Activated naive CD4-positive, alpha-beta T cell treated with anti-CD3 and anti-CD28 coated beads, Interleukin-2, amount 10 ng/mL, durations not matched to agents 7 days and 5 days (primary cell): ENCODE results near the gene PDGFC.
"Not testable (repeated sequence)": the region's sequence is repeated elsewhere in the genome, so short reads cannot be mapped to it uniquely, and the experiment has no call there.

Experiments used
- CTCF ChIA-PET: fragments of 350-600 bp; sonication (Branson Sonifier 250); formaldehyde crosslinking; loops from one replicate; lab custom pipeline; 2021; ENCODE audit warnings: antibody characterized with exemption; lab: Charles Lee
- DNase-seq: peaks from one replicate; pipeline ENCODE4 v3.0.0-alpha.2; 2020
- H3K27ac Mint-ChIP-seq: one replicate; pipeline ENCODE4 v1.8.0; 2021; ENCODE audit warnings: mild to moderate bottlenecking, moderate library complexity, mixed read lengths
- H3K27me3 Mint-ChIP-seq: one replicate; pipeline ENCODE4 v1.8.0; 2021; ENCODE audit warnings: mild to moderate bottlenecking, mixed read lengths
- H3K36me3 Mint-ChIP-seq: one replicate; pipeline ENCODE4 v1.8.0; 2021; ENCODE audit warnings: mixed read lengths
- H3K4me1 Mint-ChIP-seq: one replicate; pipeline ENCODE4 v1.8.0; 2021; ENCODE audit warnings: mixed read lengths
- H3K4me3 Mint-ChIP-seq: one replicate; pipeline ENCODE4 v1.8.0; 2021; ENCODE audit warnings: mild to moderate bottlenecking, moderate library complexity, mixed read lengths
- H3K9me3 Mint-ChIP-seq: one replicate; pipeline ENCODE4 v1.8.0; 2021; ENCODE audit warnings: mixed read lengths

The PDGFC gene

DNA sequence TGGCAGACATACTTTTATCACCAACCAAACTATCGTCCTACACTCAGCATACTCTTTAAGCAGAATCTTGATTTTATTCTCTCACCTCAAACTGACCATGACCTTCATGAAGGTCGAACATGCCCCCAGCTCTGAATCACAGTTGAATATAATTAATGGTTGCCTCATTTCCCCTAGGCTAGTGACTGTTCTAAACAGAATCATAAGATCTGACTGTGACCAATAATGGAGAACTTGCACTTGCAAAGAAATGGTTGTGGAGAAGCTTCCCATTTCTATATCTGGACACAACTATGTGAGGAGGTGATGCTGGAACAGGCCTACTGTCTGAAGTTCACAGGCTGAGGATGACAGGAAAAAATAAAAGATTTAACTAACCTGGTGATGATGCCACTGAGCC, 85.1 kb downstream of the PDGFC start:
- CTCF ChIA-PET: no interaction called here
- no peaks in the 10 kb centered on the region for H3K36me3 Mint-ChIP-seq

DNA sequence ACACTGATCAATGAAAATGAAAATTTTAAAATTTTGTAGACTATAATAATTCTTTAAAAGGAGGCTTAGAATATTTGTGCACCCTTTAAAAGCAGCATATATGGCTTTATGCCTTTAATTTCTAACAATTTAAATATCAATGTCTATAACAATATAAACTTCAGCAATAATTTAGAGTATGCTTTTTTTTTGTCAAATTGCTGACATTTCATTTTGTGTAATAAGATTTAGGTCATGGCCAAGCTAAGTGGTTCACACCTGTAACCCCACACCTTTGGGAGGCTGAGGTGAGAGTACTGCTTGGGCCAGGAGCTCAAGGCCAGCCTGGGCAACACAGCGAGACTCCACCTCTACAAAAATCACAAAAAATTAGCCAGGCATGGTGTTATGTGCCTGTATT, 86.2 kb downstream of the PDGFC start:
- no peaks in the 10 kb centered on the region for H3K36me3 Mint-ChIP-seq
- no peaks in the 10 kb centered on the region for H3K4me1 Mint-ChIP-seq
- H3K4me3 Mint-ChIP-seq: no peak overlapping the region
- H3K27me3 Mint-ChIP-seq: no peaks in the 10 kb centered on the region
- CTCF ChIA-PET: no interaction called here
- no peak overlapping the region for H3K27ac Mint-ChIP-seq
- DNase-seq: no peak
- H3K9me3 Mint-ChIP-seq: peaks cover 3% of the 10 kb centered on the region

More for the DNA sequence above, 85.1 kb downstream of the PDGFC start:
- Mint-ChIP-seq H3K9me3 (peaks cover 3% of the 10 kb centered on the region), H3K4me3 (no peak overlapping the region), H3K4me1 (no peaks in the 10 kb centered on the region), H3K27ac (no peak overlapping the region), H3K27me3 (no peaks in the 10 kb centered on the region)
- DNase-seq: no peak

DNA sequence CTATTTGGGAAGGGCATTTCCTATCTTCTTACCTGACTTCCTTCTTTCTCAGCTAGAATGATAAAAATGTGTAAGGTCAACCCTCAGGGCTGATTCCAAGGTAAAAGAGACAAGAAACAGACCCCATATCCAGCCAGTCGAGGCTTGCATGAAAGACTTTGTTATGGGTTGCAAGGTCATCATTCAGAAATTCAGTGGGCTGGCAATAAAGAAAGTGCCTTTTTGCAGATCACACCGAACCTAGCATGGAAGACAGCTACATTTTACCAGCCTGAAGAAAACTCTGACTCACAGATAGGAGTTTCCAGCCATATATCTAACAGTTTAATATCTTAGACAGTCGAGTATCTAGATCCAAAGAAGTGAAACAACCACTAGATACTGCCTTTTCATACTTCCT, 87.4 kb downstream of the PDGFC start:
- CTCF ChIA-PET: no interaction called here
- Mint-ChIP-seq H3K27me3 (no peaks in the 10 kb centered on the region), H3K27ac (no peak overlapping the region), H3K9me3 (peaks cover 3% of the 10 kb centered on the region), H3K36me3 (no peaks in the 10 kb centered on the region), H3K4me1 (no peaks in the 10 kb centered on the region), H3K4me3 (no peak overlapping the region)
- no peak for DNase-seq

DNA sequence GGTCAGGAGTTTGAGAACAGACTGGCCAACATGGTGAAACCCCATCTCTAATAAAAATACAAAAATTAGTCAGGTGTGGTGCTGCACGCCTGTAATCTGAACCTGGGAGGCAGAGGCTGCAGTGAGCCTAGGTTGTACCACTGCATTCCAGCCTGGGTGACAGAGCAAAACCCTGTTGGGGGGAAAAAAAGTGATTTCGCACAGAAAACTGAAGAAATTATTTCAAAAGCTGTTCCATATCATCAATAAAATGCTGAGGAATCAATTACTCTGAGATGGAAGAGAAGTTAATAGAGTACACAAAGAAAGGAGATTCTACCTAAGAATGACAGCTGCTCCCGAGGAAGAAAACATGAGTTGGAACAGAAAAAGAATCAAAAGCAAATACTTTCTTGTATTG, 95.9 kb downstream of the PDGFC start:
- no peak for DNase-seq
- Mint-ChIP-seq H3K4me1 (no peaks in the 10 kb centered on the region), H3K4me3 (no peak overlapping the region), H3K9me3 (no peaks in the 10 kb centered on the region), H3K27ac (no peak overlapping the region), H3K36me3 (no peaks in the 10 kb centered on the region), H3K27me3 (no peaks in the 10 kb centered on the region)
- CTCF ChIA-PET: interaction anchor here (0.6 kb wide), 1 partner anchor 328 kb away, joined by 3 read pairs; no protein-coding TSS in a partner anchor

DNA sequence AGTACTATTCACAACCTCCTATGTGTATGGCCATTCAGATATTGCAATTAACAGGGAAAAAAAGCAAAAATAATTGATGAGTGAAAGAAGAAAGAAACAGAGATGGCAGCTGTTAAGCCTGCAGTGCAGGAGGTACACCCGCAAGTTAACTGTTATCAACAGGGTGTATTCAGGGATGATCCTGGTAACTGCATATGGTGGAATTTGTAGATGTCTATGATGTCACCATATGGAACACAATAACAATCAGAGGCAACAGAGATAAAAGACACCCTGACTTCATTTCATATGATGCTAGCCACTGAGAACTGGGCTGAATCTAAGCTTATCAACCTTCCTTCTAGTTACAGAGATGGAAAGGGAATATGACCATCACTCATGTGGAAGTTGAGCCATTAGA, 96.5 kb downstream of the PDGFC start:
- no peak overlapping the region for H3K4me3 Mint-ChIP-seq
- CTCF ChIA-PET: no interaction called here
- H3K27me3 Mint-ChIP-seq: no peaks in the 10 kb centered on the region

DNA sequence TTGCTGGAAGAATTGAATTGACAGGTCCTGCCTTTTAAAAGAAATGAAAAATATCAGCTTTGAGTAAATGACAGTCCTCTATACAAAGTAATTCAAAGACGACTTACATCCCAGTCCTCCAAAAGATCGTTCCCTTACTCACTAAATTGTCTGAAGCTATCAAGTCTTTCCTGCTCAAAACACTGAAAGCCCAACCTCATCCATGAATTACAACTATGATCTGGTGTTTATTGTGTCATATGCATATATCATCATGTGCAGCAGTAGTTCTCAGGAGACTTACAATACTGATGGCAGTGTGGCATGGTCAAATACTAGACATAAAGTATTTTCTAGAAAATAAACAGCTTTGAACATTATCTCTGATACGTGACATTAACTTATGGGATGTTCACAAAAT, 97.8 kb downstream of the PDGFC start:
- Mint-ChIP-seq H3K27me3 (no peaks in the 10 kb centered on the region), H3K27ac (no peak overlapping the region), H3K36me3 (no peaks in the 10 kb centered on the region), H3K4me1 (no peaks in the 10 kb centered on the region), H3K9me3 (no peaks in the 10 kb centered on the region), H3K4me3 (no peak overlapping the region)
- no peak for DNase-seq
- CTCF ChIA-PET: no interaction called here

More for the DNA sequence above, 96.5 kb downstream of the PDGFC start:
- no peak overlapping the region for H3K27ac Mint-ChIP-seq
- DNase-seq: no peak
- no peaks in the 10 kb centered on the region for H3K36me3 Mint-ChIP-seq
- H3K4me1 Mint-ChIP-seq: no peaks in the 10 kb centered on the region
- H3K9me3 Mint-ChIP-seq: no peaks in the 10 kb centered on the region

DNA sequence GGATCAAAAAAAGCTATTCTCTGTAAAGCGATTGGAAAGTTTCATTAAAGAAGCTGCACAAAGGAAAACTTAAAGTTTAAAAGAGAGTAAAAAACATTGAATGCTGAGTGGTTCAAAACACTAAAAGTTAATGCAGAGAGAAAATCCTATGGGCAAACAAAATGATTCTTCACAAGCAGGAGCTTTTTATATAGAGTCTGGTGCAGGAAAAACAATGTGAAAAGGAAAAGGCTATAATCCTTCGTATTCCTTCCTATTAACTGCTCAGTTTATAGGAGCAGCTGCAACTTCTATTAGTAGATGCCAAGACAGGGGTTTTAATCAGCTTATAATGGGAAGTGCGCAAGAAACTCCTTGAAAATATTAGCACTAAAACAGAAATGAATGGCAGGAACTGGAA, 100.7 kb downstream of the PDGFC start:
- no peak overlapping the region for H3K4me3 Mint-ChIP-seq
- DNase-seq: no peak
- no peak overlapping the region for H3K27ac Mint-ChIP-seq
- H3K9me3 Mint-ChIP-seq: no peaks in the 10 kb centered on the region
- H3K36me3 Mint-ChIP-seq: no peaks in the 10 kb centered on the region
- CTCF ChIA-PET: no interaction called here
- no peaks in the 10 kb centered on the region for H3K4me1 Mint-ChIP-seq
- no peaks in the 10 kb centered on the region for H3K27me3 Mint-ChIP-seq

DNA sequence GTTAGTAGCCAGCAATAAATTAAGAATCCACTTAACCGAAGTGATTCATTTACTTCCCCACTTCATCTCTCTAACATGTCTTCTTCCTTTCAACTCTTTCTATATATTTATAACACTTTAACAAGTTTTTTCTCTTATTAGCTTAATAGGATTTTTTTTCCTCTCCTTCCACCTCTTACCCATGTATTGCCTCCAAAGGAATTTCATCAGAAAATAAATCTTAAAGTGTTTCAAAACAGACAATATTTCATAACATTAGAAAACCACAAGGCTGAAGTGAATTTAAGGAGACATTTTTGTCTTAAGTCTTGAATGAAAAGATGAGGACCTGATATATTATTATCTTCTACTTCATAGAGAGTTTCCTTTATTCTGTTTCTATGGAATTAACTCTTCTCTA, 101.5 kb downstream of the PDGFC start:
- CTCF ChIA-PET: no interaction called here
- no peak overlapping the region for H3K4me3 Mint-ChIP-seq
- H3K9me3 Mint-ChIP-seq: no peaks in the 10 kb centered on the region
- no peaks in the 10 kb centered on the region for H3K36me3 Mint-ChIP-seq
- H3K4me1 Mint-ChIP-seq: no peaks in the 10 kb centered on the region
- no peak overlapping the region for H3K27ac Mint-ChIP-seq
- no peaks in the 10 kb centered on the region for H3K27me3 Mint-ChIP-seq
- DNase-seq: no peak

DNA sequence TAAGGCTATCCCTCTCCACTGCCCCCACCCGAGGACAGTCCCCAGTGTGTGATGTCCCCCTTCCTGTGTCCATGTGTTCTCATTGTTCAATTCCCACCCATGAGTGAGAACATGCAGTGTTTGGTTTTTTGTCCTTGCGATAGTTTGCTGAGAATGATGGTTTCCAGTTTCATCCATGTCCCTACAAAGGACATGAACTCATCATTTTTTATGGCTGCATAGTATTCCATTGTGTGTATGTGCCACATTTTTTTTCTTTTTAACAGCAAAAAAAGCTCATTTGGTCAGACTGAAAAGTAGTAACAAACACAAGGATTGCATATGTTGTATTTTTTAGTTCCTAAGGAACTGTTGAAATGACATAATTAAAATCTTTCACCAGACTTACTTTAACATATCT, 105.5 kb downstream of the PDGFC start:
- H3K9me3 Mint-ChIP-seq, H3K36me3 Mint-ChIP-seq, DNase-seq, H3K27ac Mint-ChIP-seq, CTCF ChIA-PET, H3K4me1 Mint-ChIP-seq, H3K4me3 Mint-ChIP-seq, H3K27me3 Mint-ChIP-seq: not testable (repeated sequence)

DNA sequence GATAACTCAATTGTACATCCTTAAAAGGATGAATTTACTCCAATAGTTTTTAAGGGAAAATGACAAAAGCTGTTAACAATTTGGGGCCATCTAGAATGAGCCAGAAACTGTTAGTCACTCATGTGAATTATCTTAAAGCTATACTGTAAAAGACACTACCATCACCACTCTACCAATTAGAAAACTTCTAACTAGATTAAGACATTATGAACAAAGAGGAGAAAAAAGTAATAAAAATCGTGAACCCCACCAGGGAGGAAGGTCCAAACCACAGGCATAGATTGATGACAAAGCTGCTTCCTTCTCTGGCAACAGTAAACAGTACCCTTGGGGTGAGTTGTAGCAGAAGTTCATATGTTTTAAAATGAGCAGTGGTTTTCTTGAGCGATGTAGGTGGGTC, 106.1 kb downstream of the PDGFC start:
- no peak overlapping the region for H3K27ac Mint-ChIP-seq
- H3K27me3 Mint-ChIP-seq: no peaks in the 10 kb centered on the region
- no peaks in the 10 kb centered on the region for H3K9me3 Mint-ChIP-seq
- no peak for DNase-seq
- CTCF ChIA-PET: no interaction called here
- no peak overlapping the region for H3K4me3 Mint-ChIP-seq
- no peaks in the 10 kb centered on the region for H3K36me3 Mint-ChIP-seq
- no peaks in the 10 kb centered on the region for H3K4me1 Mint-ChIP-seq

DNA sequence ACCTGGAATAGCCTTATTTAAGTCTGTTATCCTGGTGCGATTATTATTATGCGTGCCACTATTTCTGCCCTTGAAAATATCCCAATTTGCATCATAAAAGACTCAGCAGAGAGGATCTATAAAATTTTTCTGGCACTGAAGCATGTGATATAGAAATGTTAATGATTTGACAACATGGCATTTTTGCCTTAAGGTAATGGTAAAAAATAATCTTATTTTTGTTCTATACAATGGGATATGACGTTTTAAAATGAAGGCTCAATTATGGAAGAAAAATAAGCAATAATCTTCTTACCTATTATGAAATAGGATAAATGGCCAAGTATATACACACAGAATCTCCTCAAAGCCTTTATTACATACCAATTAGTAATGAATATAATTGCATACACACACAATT, 113.5 kb downstream of the PDGFC start:
- CTCF ChIA-PET: no interaction called here
- H3K4me1 Mint-ChIP-seq: no peaks in the 10 kb centered on the region
- no peak overlapping the region for H3K27ac Mint-ChIP-seq
- H3K4me3 Mint-ChIP-seq: no peak overlapping the region
- no peaks in the 10 kb centered on the region for H3K27me3 Mint-ChIP-seq
- no peaks in the 10 kb centered on the region for H3K36me3 Mint-ChIP-seq
- no peak for DNase-seq
- H3K9me3 Mint-ChIP-seq: no peaks in the 10 kb centered on the region

DNA sequence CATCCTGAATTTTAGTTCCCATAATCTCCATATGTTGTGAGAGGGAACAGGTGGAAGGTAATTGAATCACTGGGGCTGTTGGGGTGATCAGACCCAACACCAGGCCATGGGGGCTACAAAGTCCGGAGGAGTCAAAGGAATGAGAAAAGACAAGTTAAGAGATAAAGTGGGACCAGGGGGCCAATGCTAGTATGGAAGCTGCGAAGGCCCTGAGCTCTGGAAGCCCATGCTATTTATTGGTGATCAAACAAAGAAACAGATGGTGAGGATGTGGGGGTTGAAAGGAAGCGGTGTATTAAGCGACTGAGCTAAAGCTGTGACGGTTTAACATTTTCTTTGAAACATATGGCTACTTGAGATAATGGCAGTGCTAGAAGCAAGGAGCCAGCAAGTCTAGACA, 132.8 kb downstream of the PDGFC start:
- no peaks in the 10 kb centered on the region for H3K4me1 Mint-ChIP-seq
- no peak for DNase-seq
- CTCF ChIA-PET: no interaction called here
- H3K9me3 Mint-ChIP-seq: peaks cover 13% of the 10 kb centered on the region
- no peaks in the 10 kb centered on the region for H3K36me3 Mint-ChIP-seq
- no peak overlapping the region for H3K27ac Mint-ChIP-seq
- no peaks in the 10 kb centered on the region for H3K27me3 Mint-ChIP-seq
- H3K4me3 Mint-ChIP-seq: no peak overlapping the region

DNA sequence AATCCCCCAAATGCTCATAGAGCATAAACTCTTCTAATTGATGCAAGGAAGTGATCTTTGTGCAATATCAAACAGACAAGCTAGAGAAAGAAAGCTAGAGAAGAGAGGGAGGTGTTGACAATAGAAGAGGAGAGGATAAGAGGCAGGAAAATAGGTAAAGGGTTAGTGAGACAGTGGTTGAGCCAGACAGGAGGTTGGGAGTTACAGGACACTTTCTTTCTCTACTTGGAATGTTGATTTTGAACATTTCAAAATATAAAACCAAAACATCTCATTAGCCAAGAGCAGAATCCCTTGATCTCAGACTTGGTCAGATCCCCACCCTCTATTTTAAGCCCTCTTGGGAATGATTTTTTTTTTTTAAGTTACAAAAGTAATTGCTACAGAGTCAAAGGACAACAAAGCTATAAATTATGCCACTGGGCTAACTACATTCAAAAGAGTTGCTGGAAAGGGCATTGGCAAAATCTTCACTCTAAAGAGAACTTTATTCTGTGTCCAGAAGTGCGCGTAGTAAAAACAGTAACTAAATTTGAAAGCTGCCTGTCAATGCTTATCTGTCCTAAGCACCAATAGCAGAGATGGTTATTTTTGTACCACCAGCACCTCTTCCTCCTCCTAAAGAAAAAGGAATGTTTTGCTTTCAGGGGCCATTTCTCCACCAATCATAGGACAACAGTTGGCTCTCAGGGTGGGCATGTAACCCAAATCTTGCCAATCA, 133.8 kb downstream of the PDGFC start:
- Mint-ChIP-seq H3K27ac (no peak overlapping the region), H3K36me3 (no peaks in the 10 kb centered on the region), H3K4me3 (no peak overlapping the region)

DNA sequence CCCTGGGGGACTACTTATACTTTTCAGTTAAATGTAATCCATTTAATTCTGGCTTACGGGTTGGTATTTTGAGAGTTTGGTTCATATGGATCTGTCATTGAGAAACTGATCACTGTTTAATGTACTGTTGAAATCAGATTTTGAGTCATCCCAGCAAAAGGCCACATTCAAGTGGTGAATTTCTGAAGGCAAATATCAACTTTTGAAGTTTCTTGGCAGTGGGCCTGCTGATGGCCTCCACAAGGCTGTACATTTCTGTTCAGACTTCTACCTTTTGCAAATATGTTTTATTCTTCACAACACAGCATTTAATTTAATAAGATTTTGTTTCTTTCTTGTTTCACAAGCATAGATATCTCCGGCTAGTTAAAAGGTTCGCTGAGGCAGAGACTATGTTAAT, 138.7 kb downstream of the PDGFC start:
- Mint-ChIP-seq H3K36me3 (no peaks in the 10 kb centered on the region), H3K27ac (no peak overlapping the region), H3K9me3 (peaks cover 3% of the 10 kb centered on the region), H3K27me3 (no peaks in the 10 kb centered on the region), H3K4me1 (no peaks in the 10 kb centered on the region), H3K4me3 (no peak overlapping the region)
- CTCF ChIA-PET: no interaction called here
- no peak for DNase-seq

More for the DNA sequence above, 133.8 kb downstream of the PDGFC start:
- Mint-ChIP-seq H3K4me1 (no peaks in the 10 kb centered on the region), H3K9me3 (peaks cover 13% of the 10 kb centered on the region), H3K27me3 (no peaks in the 10 kb centered on the region)
- DNase-seq: no peak
- CTCF ChIA-PET: no interaction called here

DNA sequence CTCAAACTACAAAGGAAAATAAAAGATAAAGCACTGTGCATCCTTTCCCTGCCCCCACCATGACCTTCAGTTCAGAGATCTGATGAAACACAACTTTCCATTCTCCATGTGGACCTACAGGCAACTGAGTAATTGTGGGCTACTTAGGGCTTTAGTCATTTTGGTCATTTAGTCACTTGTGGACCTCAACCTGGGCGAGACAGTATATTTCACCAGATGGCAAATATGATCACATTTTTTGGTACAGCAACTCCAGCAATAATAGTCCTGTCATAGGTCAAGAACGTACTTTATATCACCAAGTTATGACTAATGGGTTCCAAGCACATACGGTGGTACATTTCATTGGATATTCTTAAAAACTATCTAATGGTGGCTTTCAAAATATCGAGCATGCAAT, 141.2 kb downstream of the PDGFC start:
- H3K9me3 Mint-ChIP-seq: peaks cover 3% of the 10 kb centered on the region
- CTCF ChIA-PET: no interaction called here
- H3K27me3 Mint-ChIP-seq: no peaks in the 10 kb centered on the region
- H3K27ac Mint-ChIP-seq: no peak overlapping the region
- H3K4me1 Mint-ChIP-seq: no peaks in the 10 kb centered on the region
- no peak for DNase-seq
- H3K36me3 Mint-ChIP-seq: no peaks in the 10 kb centered on the region
- no peak overlapping the region for H3K4me3 Mint-ChIP-seq
